Neural crest cell (in vitro differentiated cells): ENCODE results near the gene MAP3K10. TPM values are rescaled to one million over a fixed set of nuclear protein-coding genes. Genes with fewer than 3 reads are reported as not detected.

Experiments used
- DNase-seq: peaks from one replicate; pipeline ENCODE4 v3.0.0; 2021; ENCODE audit warnings: low read depth, mixed read lengths, low spot score
- H3K27ac Mint-ChIP-seq: one replicate; pipeline ENCODE4 v1.8.0; 2021; ENCODE audit warnings: mild to moderate bottlenecking, mixed read lengths; ENCODE audit not compliant: unreplicated experiment
- H3K27me3 Mint-ChIP-seq: 2 replicates; pipeline ENCODE4 v1.8.0; 2021; ENCODE audit warnings: low read depth, mild to moderate bottlenecking, mixed read lengths
- H3K36me3 Mint-ChIP-seq: 2 replicates; pipeline ENCODE4 v1.8.0; 2021; ENCODE audit warnings: low read depth, mild to moderate bottlenecking, mixed read lengths
- H3K4me1 Mint-ChIP-seq: 2 replicates; pipeline ENCODE4 v1.8.0; 2021; ENCODE audit warnings: mixed read lengths
- H3K4me3 Mint-ChIP-seq: one replicate; pipeline ENCODE4 v1.8.0; 2021; ENCODE audit warnings: mild to moderate bottlenecking, mixed read lengths
- H3K9me3 Mint-ChIP-seq: 2 replicates; pipeline ENCODE4 v1.8.0; 2021; ENCODE audit warnings: mixed read lengths
- total RNA-seq: library from RNA; stranded (reverse); gene quantifications from 2 replicates; pipeline ENCODE4 v1.2.1, GENCODE V29; 2021
- TF ChIP-seq, protein P1 (sequence below): fragments of 200-600 bp; sonication (generic); conservative IDR thresholded peaks from 2 replicates; pipeline ENCODE4 v1.5.0; 2021; ENCODE audit warnings: antibody characterized with exemption, mild to moderate bottlenecking

Gene MAP3K10
- total RNA-seq, 1 donor from 2014 or later: 34.2 TPM

DNA sequence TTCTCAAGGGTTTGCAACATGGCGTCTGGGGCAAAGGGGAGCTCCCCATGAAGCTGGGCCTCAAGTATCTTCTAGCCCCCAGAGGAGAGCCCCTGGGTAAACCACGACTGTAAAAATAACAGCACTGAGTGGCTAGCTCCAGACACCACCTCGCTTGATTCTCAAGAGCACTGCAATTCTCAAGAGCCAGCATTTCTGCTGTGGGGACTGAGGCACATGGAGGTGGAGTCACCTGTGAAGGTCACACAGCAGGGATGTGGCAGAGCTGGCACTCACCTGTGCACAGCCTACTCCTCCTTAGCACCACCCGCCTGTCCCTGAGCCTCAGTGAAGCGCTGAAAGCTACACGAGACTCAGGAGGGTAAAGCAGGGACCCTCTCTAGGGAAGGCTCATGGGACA lies 56.0 kb downstream of the MAP3K10 start:
- H3K27ac Mint-ChIP-seq: no peak overlapping the region
- H3K36me3 Mint-ChIP-seq: no peaks in the 10 kb centered on the region
- H3K9me3 Mint-ChIP-seq: no peaks in the 10 kb centered on the region
- TF ChIP-seq, protein P1, sequence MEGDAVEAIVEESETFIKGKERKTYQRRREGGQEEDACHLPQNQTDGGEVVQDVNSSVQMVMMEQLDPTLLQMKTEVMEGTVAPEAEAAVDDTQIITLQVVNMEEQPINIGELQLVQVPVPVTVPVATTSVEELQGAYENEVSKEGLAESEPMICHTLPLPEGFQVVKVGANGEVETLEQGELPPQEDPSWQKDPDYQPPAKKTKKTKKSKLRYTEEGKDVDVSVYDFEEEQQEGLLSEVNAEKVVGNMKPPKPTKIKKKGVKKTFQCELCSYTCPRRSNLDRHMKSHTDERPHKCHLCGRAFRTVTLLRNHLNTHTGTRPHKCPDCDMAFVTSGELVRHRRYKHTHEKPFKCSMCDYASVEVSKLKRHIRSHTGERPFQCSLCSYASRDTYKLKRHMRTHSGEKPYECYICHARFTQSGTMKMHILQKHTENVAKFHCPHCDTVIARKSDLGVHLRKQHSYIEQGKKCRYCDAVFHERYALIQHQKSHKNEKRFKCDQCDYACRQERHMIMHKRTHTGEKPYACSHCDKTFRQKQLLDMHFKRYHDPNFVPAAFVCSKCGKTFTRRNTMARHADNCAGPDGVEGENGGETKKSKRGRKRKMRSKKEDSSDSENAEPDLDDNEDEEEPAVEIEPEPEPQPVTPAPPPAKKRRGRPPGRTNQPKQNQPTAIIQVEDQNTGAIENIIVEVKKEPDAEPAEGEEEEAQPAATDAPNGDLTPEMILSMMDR: no peak
- peaks cover 11% of the 10 kb centered on the region for H3K4me1 Mint-ChIP-seq
- DNase-seq: no peak
- H3K27me3 Mint-ChIP-seq: no peaks in the 10 kb centered on the region
- no peak overlapping the region for H3K4me3 Mint-ChIP-seq

DNA sequence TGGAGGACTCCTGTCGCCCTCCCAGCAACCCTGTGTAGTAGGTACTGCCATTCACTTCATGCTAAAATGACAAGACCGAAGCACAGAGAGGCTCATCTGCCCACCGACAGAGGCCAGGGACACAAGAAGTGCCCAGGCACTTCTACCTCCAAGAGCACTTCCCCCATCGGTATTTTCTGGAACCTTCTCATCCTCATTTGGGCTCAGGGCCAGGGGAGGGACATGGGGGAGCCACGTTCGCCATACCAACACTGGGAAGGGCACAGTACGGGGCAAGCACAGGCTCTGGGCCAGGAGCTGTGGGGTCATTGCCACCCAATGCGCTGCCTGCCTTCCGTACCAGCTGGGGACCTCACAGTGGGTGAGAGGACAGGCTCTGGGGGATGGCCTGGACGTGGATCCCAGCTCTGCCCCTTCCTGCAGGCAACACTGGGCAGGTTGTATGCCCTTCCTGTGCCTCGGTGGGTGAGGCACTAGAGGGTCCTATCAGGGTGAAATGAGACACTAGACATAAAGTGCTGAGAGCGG lies 56.6 kb downstream of the MAP3K10 start:
- no peak overlapping the region for H3K4me3 Mint-ChIP-seq
- TF ChIP-seq, protein P1: no peak
- no peaks in the 10 kb centered on the region for H3K9me3 Mint-ChIP-seq
- no peaks in the 10 kb centered on the region for H3K27me3 Mint-ChIP-seq
- peaks cover 11% of the 10 kb centered on the region for H3K4me1 Mint-ChIP-seq
- H3K27ac Mint-ChIP-seq: peak overlapping the region; percentile 43
- H3K36me3 Mint-ChIP-seq: no peaks in the 10 kb centered on the region
- DNase-seq: no peak

DNA sequence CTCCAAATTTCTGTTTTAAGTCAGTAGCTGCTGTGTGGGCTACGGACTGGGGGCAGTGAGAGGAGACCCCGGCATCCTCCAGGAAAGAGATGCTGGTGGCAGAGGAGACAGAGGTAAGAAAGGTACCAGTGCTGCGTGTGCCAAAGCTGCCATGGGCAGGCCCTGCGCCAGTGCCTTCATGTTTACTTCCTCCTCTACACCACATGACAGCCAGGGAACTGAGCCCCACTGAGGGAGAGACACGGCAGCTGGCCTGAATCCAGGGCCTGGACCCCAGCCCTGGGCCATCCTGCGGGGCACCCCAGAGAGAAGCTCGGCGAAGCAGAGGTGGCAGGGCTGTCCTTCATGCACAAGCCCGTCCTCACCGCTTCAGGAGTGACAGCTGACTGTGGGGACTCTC lies 58.0 kb downstream of the MAP3K10 start:
- Mint-ChIP-seq H3K27ac (no peak overlapping the region), H3K9me3 (no peaks in the 10 kb centered on the region), H3K4me3 (no peak overlapping the region), H3K4me1 (peaks cover 16% of the 10 kb centered on the region), H3K36me3 (peaks cover 2% of the 10 kb centered on the region), H3K27me3 (no peaks in the 10 kb centered on the region)
- TF ChIP-seq, protein P1: no peak
- no peak for DNase-seq

DNA sequence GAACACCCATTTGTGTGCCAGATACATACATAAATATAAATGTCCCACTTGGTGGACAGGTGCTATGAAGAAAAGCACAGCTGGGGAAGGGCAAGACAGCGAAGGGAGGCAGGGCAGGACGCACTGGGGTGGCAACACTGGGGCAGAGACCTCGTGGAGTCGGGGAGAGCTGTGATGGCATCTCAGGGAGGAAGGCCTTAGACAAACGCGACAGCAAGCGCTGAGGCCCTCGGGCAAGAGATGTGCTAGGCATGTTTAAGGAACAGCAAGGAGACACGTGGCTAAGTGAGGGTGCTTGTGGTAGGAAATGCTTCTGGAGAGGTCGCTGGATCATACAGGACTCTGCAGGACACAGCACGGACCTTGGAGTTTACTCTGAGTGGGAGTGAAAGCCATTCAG lies 58.6 kb downstream of the MAP3K10 start:
- no peak overlapping the region for H3K27ac Mint-ChIP-seq
- no peak overlapping the region for H3K4me3 Mint-ChIP-seq
- TF ChIP-seq, protein P1: no peak
- H3K9me3 Mint-ChIP-seq: no peaks in the 10 kb centered on the region
- H3K36me3 Mint-ChIP-seq: peaks cover 2% of the 10 kb centered on the region
- H3K4me1 Mint-ChIP-seq: peaks cover 11% of the 10 kb centered on the region
- DNase-seq: no peak
- no peaks in the 10 kb centered on the region for H3K27me3 Mint-ChIP-seq

DNA sequence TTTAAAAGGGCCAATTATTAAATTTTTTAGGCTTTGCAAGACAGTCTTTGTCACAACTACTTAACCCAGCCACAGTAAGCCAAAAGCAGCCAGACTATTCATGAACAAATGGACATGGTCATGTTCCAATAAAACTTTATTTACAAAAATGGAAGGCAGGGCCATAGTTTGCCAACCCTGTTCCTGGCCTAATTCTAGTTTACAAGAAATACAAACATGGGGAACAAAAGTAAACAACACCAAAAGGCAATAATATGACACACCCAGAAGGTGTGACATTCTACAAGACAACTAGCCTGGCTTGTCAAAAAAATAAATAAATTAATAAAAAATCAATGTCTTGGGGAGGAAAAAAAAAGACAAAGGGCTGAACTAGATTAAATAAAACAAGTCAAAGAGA lies 60.0 kb downstream of the MAP3K10 start:
- Mint-ChIP-seq H3K9me3 (no peaks in the 10 kb centered on the region), H3K27me3 (no peaks in the 10 kb centered on the region), H3K4me1 (peaks cover 6% of the 10 kb centered on the region), H3K27ac (no peak overlapping the region), H3K36me3 (peaks cover 5% of the 10 kb centered on the region), H3K4me3 (no peak overlapping the region)
- no peak for DNase-seq
- TF ChIP-seq, protein P1: no peak
